SK-N-SH (cell line): ENCODE measurements around the gene NCBP2L. TPM values are rescaled to one million over a fixed set of nuclear protein-coding genes. Genes with fewer than 3 reads are reported as not detected.

Source experiments
- CTCF ChIA-PET: fragments of 300-600, 350-600 bp; formaldehyde crosslinking; extraction: SDS; loops from one replicate; lab custom pipeline; 2021; lab: Yijun Ruan, JAX
- POLR2A ChIA-PET: fragments of 350-600 bp; sonication (Branson Sonifier 250); formaldehyde crosslinking; extraction: SDS; loops from one replicate; lab custom pipeline; 2020; ENCODE audit warnings: antibody characterized with exemption, inconsistent platforms; lab: Yijun Ruan, JAX
- DNase-seq: peaks from one replicate; pipeline ENCODE4 v3.0.0; 2012
- H2AFZ ChIP-seq: fragments of 200-600 bp; sonication (generic); 2 replicates; pipeline ENCODE4 v1.8.1; 2016; ENCODE audit warnings: antibody characterized with exemption, mild to moderate bottlenecking, low read depth
- H3F3A ChIP-seq: fragments of 200-600 bp; sonication (generic); replicated peaks from 2 replicates; pipeline ENCODE3; 2016; ENCODE audit warnings: antibody characterized with exemption, mild to moderate bottlenecking; ENCODE audit not compliant: insufficient read depth
- H3K27ac ChIP-seq, 2 experiments: fragments of 200-500 bp in 1 of 2; fragments of 200-600 bp in 1 of 2; sonication (Bioruptor generic) in 1 of 2; sonication (generic), shearing (Covaris generic) in 1 of 2; 2 replicates each; pipeline versions ENCODE4 v1.5.1 to v1.6.1; 2014 to 2016; ENCODE audit warnings: low read depth in 2 of 2, inconsistent platforms in 1 of 2, low read length in 1 of 2, mild to moderate bottlenecking in 1 of 2, mixed read lengths in 1 of 2
- H3K27me3 ChIP-seq: fragments of 200-600 bp; sonication (generic), shearing (Covaris generic); 2 replicates; pipeline ENCODE4 v1.6.1; 2016; ENCODE audit warnings: mixed run types; ENCODE audit not compliant: insufficient read depth
- H3K36me3 ChIP-seq, 2 experiments: fragments of 200-500 bp in 1 of 2; fragments of 200-600 bp in 1 of 2; sonication (Bioruptor generic) in 1 of 2; sonication (generic) in 1 of 2; replicated peaks in 1 of 2; 2 replicates each; pipeline versions ENCODE3 to v1.5.1; 2014 to 2016; ENCODE audit warnings: low read length in 1 of 2, mild to moderate bottlenecking in 1 of 2; ENCODE audit not compliant: insufficient read depth in 2 of 2, control insufficient read depth in 1 of 2
- H3K4me1 ChIP-seq, 2 experiments: fragments of 200-500 bp in 1 of 2; fragments of 200-600 bp in 1 of 2; sonication (Bioruptor generic) in 1 of 2; sonication (generic), shearing (Covaris generic) in 1 of 2; 2 replicates each; pipeline versions ENCODE4 v1.5.1 to v1.6.1; 2014 to 2016; ENCODE audit warnings: low read depth in 1 of 2, low read length in 1 of 2, mixed run types in 1 of 2; ENCODE audit not compliant: insufficient read depth in 2 of 2, control insufficient read depth in 1 of 2
- H3K4me2 ChIP-seq: fragments of 200-600 bp; sonication (generic), shearing (Covaris generic); 2 replicates; pipeline ENCODE4 v1.6.1; 2017; ENCODE audit warnings: mixed run types
- H3K4me3 ChIP-seq, 2 experiments: fragments of 200-500 bp in 1 of 2; fragments of 200-600 bp in 1 of 2; sonication (Bioruptor generic) in 1 of 2; sonication (generic), shearing (Covaris generic) in 1 of 2; 2 replicates each; pipeline versions ENCODE4 v1.5.1 to v1.8.1; 2014 to 2016; ENCODE audit warnings: low read depth in 2 of 2, inconsistent platforms in 1 of 2, low read length in 1 of 2, mild to moderate bottlenecking in 1 of 2, mixed read lengths in 1 of 2, moderate library complexity in 1 of 2
- H3K79me2 ChIP-seq: fragments of 200-600 bp; sonication (generic); 2 replicates; pipeline ENCODE4 v1.8.1; 2017; ENCODE audit warnings: mild to moderate bottlenecking; ENCODE audit not compliant: insufficient read depth
- H3K9ac ChIP-seq: fragments of 200-600 bp; sonication (generic); 2 replicates; pipeline ENCODE4 v1.6.1; 2017; ENCODE audit warnings: mixed run types
- H3K9me2 ChIP-seq: fragments of 200-600 bp; sonication (generic); 2 replicates; pipeline ENCODE4 v1.6.1; 2017; ENCODE audit warnings: mixed run types
- H3K9me3 ChIP-seq: fragments of 200-600 bp; sonication (generic); 2 replicates; pipeline ENCODE4 v1.6.1; 2017; ENCODE audit warnings: mixed run types, mild to moderate bottlenecking, moderate library complexity
- H4K20me1 ChIP-seq: fragments of 200-600 bp; sonication (generic); 2 replicates; pipeline ENCODE4 v1.6.1; 2017; ENCODE audit warnings: mild to moderate bottlenecking, mixed run types; ENCODE audit not compliant: insufficient read depth
- CTCF ChIP-seq: fragments of 200-600 bp; sonication (generic); IDR thresholded peaks from 2 replicates; pipeline ENCODE4 v1.6.1; 2017; ENCODE audit warnings: antibody characterized with exemption, mild to moderate bottlenecking, moderate library complexity
- ELF1 ChIP-seq: IDR thresholded peaks from 2 replicates; pipeline ENCODE4 v1.4.0; 2012
- EP300 ChIP-seq, 2 experiments: IDR thresholded peaks; 2 replicates each; pipeline versions ENCODE4 v1.4.0 to v1.6.1; 2012; ENCODE audit warnings: borderline replicate concordance in 1 of 2, low read depth in 1 of 2, low read length in 1 of 2
- EZH2phosphoT487 ChIP-seq: fragments of 200-600 bp; sonication (generic); IDR thresholded peaks from 2 replicates; pipeline ENCODE4 v1.6.1; 2017; ENCODE audit warnings: low read depth, mixed run types, mild to moderate bottlenecking, antibody characterized with exemption, moderate library complexity, borderline replicate concordance
- FOSL2 ChIP-seq: IDR thresholded peaks from 2 replicates; pipeline ENCODE4 v1.4.0; 2012; ENCODE audit warnings: low read depth, mild to moderate bottlenecking, moderate library complexity, borderline replicate concordance
- FOXM1 ChIP-seq: IDR thresholded peaks from 2 replicates; pipeline ENCODE4 v1.4.0; 2012; ENCODE audit warnings: low read depth, mild to moderate bottlenecking
- GATA2 ChIP-seq: sonication (generic); formaldehyde crosslinking; IDR thresholded peaks from 2 replicates; pipeline ENCODE4 v1.5.0; 2020; ENCODE audit warnings: mild to moderate bottlenecking, missing genetic modification reagents
- MEF2A ChIP-seq: IDR thresholded peaks from 2 replicates; pipeline ENCODE4 v1.4.0; 2012; ENCODE audit warnings: low read depth, borderline replicate concordance
- NFIC ChIP-seq: IDR thresholded peaks from 2 replicates; pipeline ENCODE4 v1.4.0; 2012; ENCODE audit warnings: borderline replicate concordance
- POLR2AphosphoS5 ChIP-seq: IDR thresholded peaks from 2 replicates; pipeline ENCODE4 v1.6.1; 2012; ENCODE audit warnings: low read depth, low read length
- RAD21 ChIP-seq: IDR thresholded peaks from 2 replicates; pipeline ENCODE4 v1.6.1; 2012; ENCODE audit warnings: mild to moderate bottlenecking, low read length
- RFX5 ChIP-seq: IDR thresholded peaks from 2 replicates; pipeline ENCODE4 v1.6.1; 2012; ENCODE audit warnings: mild to moderate bottlenecking, improper control_type of control experiment, low read length
- RXRA ChIP-seq: IDR thresholded peaks from 2 replicates; pipeline ENCODE4 v1.4.0; 2012; ENCODE audit warnings: low read depth, mild to moderate bottlenecking, borderline replicate concordance
- SIN3A ChIP-seq: IDR thresholded peaks from 2 replicates; pipeline ENCODE4 v1.6.1; 2012; ENCODE audit warnings: low read depth, mild to moderate bottlenecking, low read length, moderate library complexity, borderline replicate concordance
- TEAD4 ChIP-seq: IDR thresholded peaks from 2 replicates; pipeline ENCODE4 v1.4.0; 2012; ENCODE audit warnings: mild to moderate bottlenecking, borderline replicate concordance; ENCODE audit not compliant: insufficient read depth
- ZBTB33 ChIP-seq: IDR thresholded peaks from 2 replicates; pipeline ENCODE4 v1.4.0; 2012; ENCODE audit warnings: low read depth, borderline replicate concordance
- WGBS: methylation state at CpG from one replicate; pipeline ENCODE4 v1.1.6; 2017; ENCODE audit warnings: low lambda C conversion rate; 5-methylcytosine and 5-hydroxymethylcytosine counted together
- polyA plus RNA-seq, 3 experiments: library from polyadenylated mRNA; depleted of rRNA; stranded (reverse); fragments of >200 nt; gene quantifications; 2 replicates each; pipeline ENCODE4 v1.2.3, GENCODE V29; 2012
- TF ChIP-seq, protein P1 (sequence below): fragments of 150-350 bp; IDR thresholded peaks from 2 replicates; pipeline ENCODE4 v1.6.1; 2016; ENCODE audit warnings: mild to moderate bottlenecking, low read depth, low read length
- TF ChIP-seq, protein P2 (sequence below): IDR thresholded peaks from 2 replicates; pipeline ENCODE4 v1.4.0; 2012; ENCODE audit warnings: low read depth

Gene NCBP2L
- polyA plus RNA-seq, 1 of the 3 experiments (the other 2 are of a cell fraction) = not detected

DNA sequence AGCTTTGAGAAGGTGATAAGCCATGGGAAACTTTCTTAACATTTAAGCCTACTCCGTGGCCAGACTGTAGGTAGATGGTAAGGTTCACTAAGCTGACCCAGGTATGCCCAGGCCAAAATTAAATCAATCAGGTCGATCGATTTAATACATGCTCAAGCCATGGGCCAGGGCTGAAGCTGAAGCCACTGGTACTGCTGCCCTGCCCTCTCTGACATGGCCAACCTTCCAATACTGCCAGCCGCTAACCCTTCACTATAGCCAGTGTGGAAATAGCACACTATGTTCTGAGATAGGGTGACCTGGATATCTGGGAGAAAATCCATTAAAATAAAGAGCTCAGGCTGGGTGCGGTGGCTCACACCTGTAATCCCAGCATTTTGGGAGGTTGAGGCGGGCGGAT, 33.5 kb upstream of the NCBP2L start (continued):
- TF ChIP-seq RAD21 (no peak), RXRA (no peak), EP300 (IDR thresholded peaks at IDR 0.05; ENCODE audit: borderline replicate concordance in 1 of 2, low read depth in 1 of 2, low read length in 1 of 2) (no peak)
- TF ChIP-seq, all 33 proteins: peak for 0

- H3F3A ChIP-seq = no peaks in the 10 kb centered on the region
- H3K36me3 ChIP-seq = no peaks in the 10 kb centered on the region
- ChIA-PET POLR2A (no interaction called here), CTCF (no interaction called here)
- no peak overlapping the region for H3K4me2 ChIP-seq
- no peak overlapping the region for H3K9ac ChIP-seq
- no peak overlapping the region for H2AFZ ChIP-seq
- H3K27ac ChIP-seq = no peak overlapping the region
- 55% methylated on average over 2 of the region's 2 CpGs for WGBS
- no peaks in the 10 kb centered on the region for H3K79me2 ChIP-seq
- no peaks in the 10 kb centered on the region for H3K9me3 ChIP-seq
- peaks cover 0 to 11% of the 10 kb centered on the region in 2 experiments; a peak in 1 of 4 replicates for H3K4me1 ChIP-seq
- H3K27me3 ChIP-seq = peaks cover 50% of the 10 kb centered on the region
- H3K4me3 ChIP-seq = no peak overlapping the region
- H3K9me2 ChIP-seq = no peaks in the 10 kb centered on the region
- no peak for TF ChIP-seq POLR2AphosphoS5
- TF ChIP-seq GATA2 (CRISPR knock-in tag) = no peak
- no peak for TF ChIP-seq FOXM1
- TF ChIP-seq, protein P1, sequence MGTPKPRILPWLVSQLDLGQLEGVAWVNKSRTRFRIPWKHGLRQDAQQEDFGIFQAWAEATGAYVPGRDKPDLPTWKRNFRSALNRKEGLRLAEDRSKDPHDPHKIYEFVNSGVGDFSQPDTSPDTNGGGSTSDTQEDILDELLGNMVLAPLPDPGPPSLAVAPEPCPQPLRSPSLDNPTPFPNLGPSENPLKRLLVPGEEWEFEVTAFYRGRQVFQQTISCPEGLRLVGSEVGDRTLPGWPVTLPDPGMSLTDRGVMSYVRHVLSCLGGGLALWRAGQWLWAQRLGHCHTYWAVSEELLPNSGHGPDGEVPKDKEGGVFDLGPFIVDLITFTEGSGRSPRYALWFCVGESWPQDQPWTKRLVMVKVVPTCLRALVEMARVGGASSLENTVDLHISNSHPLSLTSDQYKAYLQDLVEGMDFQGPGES = no peak
- TF ChIP-seq CTCF = no peak
- TF ChIP-seq SIN3A = no peak
- no peak for TF ChIP-seq NFIC
- TF ChIP-seq RFX5 = no peak
- TF ChIP-seq, protein P2, sequence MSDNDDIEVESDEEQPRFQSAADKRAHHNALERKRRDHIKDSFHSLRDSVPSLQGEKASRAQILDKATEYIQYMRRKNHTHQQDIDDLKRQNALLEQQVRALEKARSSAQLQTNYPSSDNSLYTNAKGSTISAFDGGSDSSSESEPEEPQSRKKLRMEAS = no peak
- TF ChIP-seq EZH2phosphoT487 = no peak
- TF ChIP-seq MEF2A = no peak
- TF ChIP-seq TEAD4 = no peak
- no peak for TF ChIP-seq FOSL2
- TF ChIP-seq ELF1 = no peak
- no peak for TF ChIP-seq ZBTB33
- TF ChIP-seq EP300 (IDR thresholded peaks at IDR 0.05; ENCODE audit: borderline replicate concordance in 1 of 2, low read depth in 1 of 2, low read length in 1 of 2) = no peak
- no peaks in the 10 kb centered on the region for H4K20me1 ChIP-seq
- no peak for DNase-seq
Measured at GRCh38 chrX:107744868-107745267, 32.7 kb upstream of the NCBP2L start.
